HG03025 (cell line): ENCODE results near the gene PIM2.
"Not testable (repeated sequence)": the region's sequence is repeated elsewhere in the genome, so short reads cannot be mapped to it uniquely, and the experiment has no call there.

Experiments used
- ATAC-seq: cut with Tn5 transposase; IDR thresholded peaks from one replicate; pipeline ENCODE4 v1.9.1; 2021; ENCODE audit warnings: mild to moderate bottlenecking, moderate library complexity; ENCODE audit not compliant: unreplicated experiment, low FRiP score

Gene PIM2

GRCh38 chrX:48886586-48886985 lies 32.2 kb downstream of the PIM2 start:
- ATAC-seq: not testable (repeated sequence)

GRCh38 chrX:48883729-48884128 lies 35.1 kb downstream of the PIM2 start:
- ATAC-seq: no peak

GRCh38 chrX:48876944-48877343 lies 41.9 kb downstream of the PIM2 start:
- ATAC-seq: not testable (repeated sequence)

- not testable (repeated sequence) for ATAC-seq
These were observed 46.8 kb downstream of the PIM2 start for GRCh38 chrX:48872017-48872416.

GRCh38 chrX:48864210-48864609 lies 54.6 kb downstream of the PIM2 start:
- no peak for ATAC-seq
